Activated naive CD8-positive, alpha-beta T cell treated with anti-CD3 and anti-CD28 coated beads for 36 hours (primary cell): Measurements from ENCODE around the gene RAX. TPM values are rescaled to one million over a fixed set of nuclear protein-coding genes. Genes with fewer than 3 reads are reported as not detected.

ENCODE experiments used
- DNase-seq: peaks from one replicate; pipeline ENCODE4 v3.0.0; 2021
- H3K27ac Mint-ChIP-seq: one replicate; pipeline ENCODE4 v1.8.0; 2022; ENCODE audit warnings: mild to moderate bottlenecking, moderate library complexity, mixed read lengths
- H3K27me3 Mint-ChIP-seq: one replicate; pipeline ENCODE4 v1.8.0; 2022; ENCODE audit warnings: mild to moderate bottlenecking, mixed read lengths
- H3K36me3 Mint-ChIP-seq: one replicate; pipeline ENCODE4 v1.8.0; 2021; ENCODE audit warnings: mild to moderate bottlenecking, mixed read lengths
- H3K4me1 Mint-ChIP-seq: one replicate; pipeline ENCODE4 v1.8.0; 2021; ENCODE audit warnings: mixed read lengths
- H3K4me3 Mint-ChIP-seq: one replicate; pipeline ENCODE4 v1.8.0; 2022; ENCODE audit warnings: mild to moderate bottlenecking, moderate library complexity, mixed read lengths
- H3K9me3 Mint-ChIP-seq: one replicate; pipeline ENCODE4 v1.8.0; 2022; ENCODE audit warnings: mixed read lengths
- total RNA-seq, 2 experiments: library from RNA; stranded (reverse); gene quantifications; one replicate each; pipeline ENCODE4 v1.2.3, GENCODE V29; 2021

RAX gene
- total RNA-seq, 2 experiments from 2014 or later, result not detected

- DNase-seq, result no peak
- Mint-ChIP-seq H3K36me3 (no peaks in the 10 kb centered on the region), H3K4me1 (no peaks in the 10 kb centered on the region)
These were observed 34.9 kb downstream of the RAX start for GRCh38 chr18:59238385-59238784.

GRCh38 chr18:59233017-59233410 lies 40.2 kb downstream of the RAX start:
- no peak for DNase-seq
- peaks cover 54% of the 10 kb centered on the region for H3K27me3 Mint-ChIP-seq
- peaks cover 2% of the 10 kb centered on the region for H3K9me3 Mint-ChIP-seq
- no peaks in the 10 kb centered on the region for H3K36me3 Mint-ChIP-seq
- no peak overlapping the region for H3K4me3 Mint-ChIP-seq
- no peak overlapping the region for H3K27ac Mint-ChIP-seq
- no peaks in the 10 kb centered on the region for H3K4me1 Mint-ChIP-seq

More at GRCh38 chr18:59238385-59238784, 34.9 kb downstream of the RAX start:
- no peak overlapping the region for H3K27ac Mint-ChIP-seq
- peaks cover 3% of the 10 kb centered on the region for H3K9me3 Mint-ChIP-seq
- H3K4me3 Mint-ChIP-seq, result no peak overlapping the region
- peaks cover 38% of the 10 kb centered on the region for H3K27me3 Mint-ChIP-seq

- no peak for DNase-seq
- peaks cover 2% of the 10 kb centered on the region for H3K9me3 Mint-ChIP-seq
- peaks cover 55% of the 10 kb centered on the region for H3K27me3 Mint-ChIP-seq
- H3K4me3 Mint-ChIP-seq, result no peak overlapping the region
- no peaks in the 10 kb centered on the region for H3K4me1 Mint-ChIP-seq
- no peaks in the 10 kb centered on the region for H3K36me3 Mint-ChIP-seq
- H3K27ac Mint-ChIP-seq, result no peak overlapping the region
These were observed 40.8 kb downstream of the RAX start for GRCh38 chr18:59232309-59233016.

- H3K27me3 Mint-ChIP-seq, result peaks cover 60% of the 10 kb centered on the region
- H3K27ac Mint-ChIP-seq, result no peak overlapping the region
- no peak overlapping the region for H3K4me3 Mint-ChIP-seq
- DNase-seq, result no peak
- no peaks in the 10 kb centered on the region for H3K36me3 Mint-ChIP-seq
- peaks cover 2% of the 10 kb centered on the region for H3K9me3 Mint-ChIP-seq
- H3K4me1 Mint-ChIP-seq, result no peaks in the 10 kb centered on the region
These were observed 41.4 kb downstream of the RAX start for GRCh38 chr18:59231877-59232276.

GRCh38 chr18:59231114-59231513 lies 42.1 kb downstream of the RAX start:
- Mint-ChIP-seq H3K4me1 (no peaks in the 10 kb centered on the region), H3K9me3 (no peaks in the 10 kb centered on the region), H3K4me3 (no peak overlapping the region), H3K27me3 (peaks cover 57% of the 10 kb centered on the region), H3K36me3 (no peaks in the 10 kb centered on the region), H3K27ac (no peak overlapping the region)
- no peak for DNase-seq

GRCh38 chr18:59229701-59230443 lies 43.4 kb downstream of the RAX start:
- Mint-ChIP-seq H3K27ac (no peak overlapping the region), H3K9me3 (no peaks in the 10 kb centered on the region), H3K4me3 (no peak overlapping the region), H3K4me1 (no peaks in the 10 kb centered on the region), H3K27me3 (peaks cover 56% of the 10 kb centered on the region), H3K36me3 (no peaks in the 10 kb centered on the region)
- DNase-seq, result no peak

GRCh38 chr18:59229191-59229590 lies 44.1 kb downstream of the RAX start:
- H3K36me3 Mint-ChIP-seq, result no peaks in the 10 kb centered on the region
- H3K27me3 Mint-ChIP-seq, result peaks cover 56% of the 10 kb centered on the region
- H3K27ac Mint-ChIP-seq, result no peak overlapping the region
- no peak for DNase-seq
- H3K4me1 Mint-ChIP-seq, result no peaks in the 10 kb centered on the region
- no peaks in the 10 kb centered on the region for H3K9me3 Mint-ChIP-seq
- H3K4me3 Mint-ChIP-seq, result no peak overlapping the region

- Mint-ChIP-seq H3K27ac (no peak overlapping the region), H3K27me3 (peaks cover 61% of the 10 kb centered on the region), H3K4me1 (no peaks in the 10 kb centered on the region), H3K9me3 (no peaks in the 10 kb centered on the region), H3K36me3 (no peaks in the 10 kb centered on the region), H3K4me3 (no peak overlapping the region)
- no peak for DNase-seq
These were observed 44.9 kb downstream of the RAX start for GRCh38 chr18:59228351-59228750.

- Mint-ChIP-seq H3K27me3 (peaks cover 76% of the 10 kb centered on the region), H3K27ac (no peak overlapping the region), H3K4me3 (no peak overlapping the region), H3K9me3 (no peaks in the 10 kb centered on the region), H3K36me3 (no peaks in the 10 kb centered on the region), H3K4me1 (peaks cover 6% of the 10 kb centered on the region)
- no peak for DNase-seq
These were observed 50.9 kb downstream of the RAX start for GRCh38 chr18:59222341-59222740.

GRCh38 chr18:59220784-59221765 lies 52.2 kb downstream of the RAX start:
- H3K27me3 Mint-ChIP-seq, result peaks cover 74% of the 10 kb centered on the region
- peaks cover 6% of the 10 kb centered on the region for H3K4me1 Mint-ChIP-seq
- H3K4me3 Mint-ChIP-seq, result no peak overlapping the region
- no peak for DNase-seq
- no peak overlapping the region for H3K27ac Mint-ChIP-seq
- H3K36me3 Mint-ChIP-seq, result no peaks in the 10 kb centered on the region
- H3K9me3 Mint-ChIP-seq, result no peaks in the 10 kb centered on the region

GRCh38 chr18:59220164-59220783 lies 53.0 kb downstream of the RAX start:
- no peaks in the 10 kb centered on the region for H3K9me3 Mint-ChIP-seq
- H3K4me3 Mint-ChIP-seq, result no peak overlapping the region
- H3K27me3 Mint-ChIP-seq, result peaks cover 69% of the 10 kb centered on the region
- H3K27ac Mint-ChIP-seq, result no peak overlapping the region
- DNase-seq, result no peak
- H3K4me1 Mint-ChIP-seq, result peaks cover 6% of the 10 kb centered on the region
- no peaks in the 10 kb centered on the region for H3K36me3 Mint-ChIP-seq

- Mint-ChIP-seq H3K4me3 (no peak within 1 kb of the TSS), H3K36me3 (no peaks in the 10 kb centered on the region), H3K9me3 (no peaks in the 10 kb centered on the region), H3K4me1 (peaks cover 6% of the 10 kb centered on the region), H3K27me3 (peaks cover 71% of the 10 kb centered on the region), H3K27ac (no peak within 1 kb of the TSS)
- DNase-seq, result no peak
These were observed 53.5 kb downstream of the RAX start, which contains the start of gene GRP for GRCh38 chr18:59219672-59220163. TSS of gene GRP (plus strand) at chr18:59220158. CDS start at chr18:59220266, 108 bp downstream.

GRCh38 chr18:59218018-59218417 lies 55.2 kb downstream of the RAX start:
- peaks cover 6% of the 10 kb centered on the region for H3K4me1 Mint-ChIP-seq
- no peak for DNase-seq
- H3K4me3 Mint-ChIP-seq, result no peak overlapping the region
- peaks cover 66% of the 10 kb centered on the region for H3K27me3 Mint-ChIP-seq
- H3K9me3 Mint-ChIP-seq, result no peaks in the 10 kb centered on the region
- H3K36me3 Mint-ChIP-seq, result no peaks in the 10 kb centered on the region
- H3K27ac Mint-ChIP-seq, result no peak overlapping the region
